Keratinocyte (primary cell): ENCODE results near the gene NCKAP5.

Experiments
- CTCF ChIP-seq, 3 experiments: IDR thresholded peaks in 1 of 3; conservative IDR thresholded peaks in 1 of 3; optimal IDR thresholded peaks in 1 of 3; 2 replicates in 2 of 3; 3 replicates in 1 of 3; pipeline versions ENCODE3 to v1.5.1; 2011; ENCODE audit warnings: low read length in 3 of 3, mild to moderate bottlenecking in 3 of 3, moderate library complexity in 2 of 3, control low read depth in 1 of 3, inconsistent platforms in 1 of 3; ENCODE audit not compliant: insufficient read depth in 2 of 3; ENCODE audit errors: extremely low read depth in 1 of 3
- EZH2 ChIP-seq: IDR thresholded peaks from one replicate; pipeline ENCODE4 v1.6.1; 2012; ENCODE audit warnings: inconsistent platforms, mild to moderate bottlenecking, low read length, moderate library complexity

- TF ChIP-seq CTCF (optimal IDR thresholded peaks at IDR 0.05 in 1 of 3, IDR thresholded peaks at IDR 0.05 in 1 of 3, conservative IDR thresholded peaks at IDR 0.05 in 1 of 3; ENCODE audit: extremely low read depth in 1 of 3, insufficient read depth in 2 of 3, low read length in 3 of 3), result no peak
- TF ChIP-seq EZH2, result no peak
Observed at GRCh38 chr2:133143645-133144044, 424.6 kb downstream of the NCKAP5 start.
